Measurements from ENCODE around the gene TPK1. TPM values are rescaled to one million over a fixed set of nuclear protein-coding genes. Genes with fewer than 3 reads are reported as not detected.
"Not testable (repeated sequence)": the region's sequence is repeated elsewhere in the genome, so short reads cannot be mapped to it uniquely, and the experiment has no call there.

Gene TPK1
- total RNA-seq, 1 donor from 2014 or later, result 11.5 TPM

GRCh38 chr7:144628176-144628575 lies 207.7 kb downstream of the TPK1 start:
- intact Hi-C loops (cut with micrococcal nuclease), result no loop called here
- H3K4me1 Mint-ChIP-seq (ENCODE audit: low read depth), result no peaks in the 10 kb centered on the region
- H3K36me3 Mint-ChIP-seq (ENCODE audit: low read depth), result no peaks in the 10 kb centered on the region
- no peak for DNase-seq (ENCODE audit: low spot score)
- peaks cover 14% of the 10 kb centered on the region for H3K9me3 Mint-ChIP-seq
- no peak overlapping the region for H3K27ac Mint-ChIP-seq
- no peaks in the 10 kb centered on the region for H3K27me3 Mint-ChIP-seq (ENCODE audit: insufficient read depth)
- H3K4me3 Mint-ChIP-seq, result no peak overlapping the region

GRCh38 chr7:144622745-144623144 lies 213.1 kb downstream of the TPK1 start:
- H3K27me3 Mint-ChIP-seq (ENCODE audit: insufficient read depth), result no peaks in the 10 kb centered on the region
- H3K4me3 Mint-ChIP-seq, result no peak overlapping the region
- H3K9me3 Mint-ChIP-seq, result peaks cover 5% of the 10 kb centered on the region
- no peaks in the 10 kb centered on the region for H3K36me3 Mint-ChIP-seq (ENCODE audit: low read depth)
- intact Hi-C loops (cut with micrococcal nuclease), result no loop called here
- H3K4me1 Mint-ChIP-seq (ENCODE audit: low read depth), result no peaks in the 10 kb centered on the region
- no peak overlapping the region for H3K27ac Mint-ChIP-seq
- DNase-seq (ENCODE audit: low spot score), result no peak

GRCh38 chr7:144606261-144606660 lies 229.6 kb downstream of the TPK1 start:
- intact Hi-C loops (cut with micrococcal nuclease), result no loop called here
- DNase-seq (ENCODE audit: low spot score), result no peak
- Mint-ChIP-seq H3K36me3 (ENCODE audit: low read depth) (no peaks in the 10 kb centered on the region), H3K27me3 (ENCODE audit: insufficient read depth) (no peaks in the 10 kb centered on the region), H3K4me1 (ENCODE audit: low read depth) (no peaks in the 10 kb centered on the region), H3K27ac (no peak overlapping the region), H3K4me3 (no peak overlapping the region), H3K9me3 (no peaks in the 10 kb centered on the region)

- H3K9me3 Mint-ChIP-seq, result peaks cover 11% of the 10 kb centered on the region
- no peaks in the 10 kb centered on the region for H3K27me3 Mint-ChIP-seq (ENCODE audit: insufficient read depth)
- no peaks in the 10 kb centered on the region for H3K36me3 Mint-ChIP-seq (ENCODE audit: low read depth)
- DNase-seq (ENCODE audit: low spot score), result no peak
- no peak overlapping the region for H3K27ac Mint-ChIP-seq
- H3K4me1 Mint-ChIP-seq (ENCODE audit: low read depth), result no peaks in the 10 kb centered on the region
- no peak overlapping the region for H3K4me3 Mint-ChIP-seq
- intact Hi-C loops (cut with micrococcal nuclease), result no loop called here
Observed at GRCh38 chr7:144596953-144597352, 238.9 kb downstream of the TPK1 start.

GRCh38 chr7:144594580-144594979 lies 241.3 kb downstream of the TPK1 start:
- Mint-ChIP-seq H3K4me3 (no peak overlapping the region), H3K4me1 (ENCODE audit: low read depth) (no peaks in the 10 kb centered on the region), H3K27me3 (ENCODE audit: insufficient read depth) (no peaks in the 10 kb centered on the region), H3K36me3 (ENCODE audit: low read depth) (no peaks in the 10 kb centered on the region), H3K27ac (no peak overlapping the region), H3K9me3 (peaks cover 11% of the 10 kb centered on the region)
- intact Hi-C loops (cut with micrococcal nuclease), result no loop called here
- DNase-seq (ENCODE audit: low spot score), result no peak

- intact Hi-C loops (cut with micrococcal nuclease), result no loop called here
- no peak overlapping the region for H3K27ac Mint-ChIP-seq
- no peak overlapping the region for H3K4me3 Mint-ChIP-seq
- H3K9me3 Mint-ChIP-seq, result peaks cover 3% of the 10 kb centered on the region
- H3K4me1 Mint-ChIP-seq (ENCODE audit: low read depth), result no peaks in the 10 kb centered on the region
- H3K27me3 Mint-ChIP-seq (ENCODE audit: insufficient read depth), result no peaks in the 10 kb centered on the region
- DNase-seq (ENCODE audit: low spot score), result no peak
- H3K36me3 Mint-ChIP-seq (ENCODE audit: low read depth), result no peaks in the 10 kb centered on the region
Observed at GRCh38 chr7:144588559-144589051, 247.2 kb downstream of the TPK1 start.

- no peaks in the 10 kb centered on the region for H3K9me3 Mint-ChIP-seq
- intact Hi-C loops (cut with micrococcal nuclease), result no loop called here
- no peaks in the 10 kb centered on the region for H3K36me3 Mint-ChIP-seq (ENCODE audit: low read depth)
- H3K27me3 Mint-ChIP-seq (ENCODE audit: insufficient read depth), result no peaks in the 10 kb centered on the region
- DNase-seq (ENCODE audit: low spot score), result no peak
- H3K4me3 Mint-ChIP-seq, result no peak overlapping the region
- H3K4me1 Mint-ChIP-seq (ENCODE audit: low read depth), result no peaks in the 10 kb centered on the region
- no peak overlapping the region for H3K27ac Mint-ChIP-seq
Observed at GRCh38 chr7:144587701-144588100, 248.2 kb downstream of the TPK1 start.

DNA sequence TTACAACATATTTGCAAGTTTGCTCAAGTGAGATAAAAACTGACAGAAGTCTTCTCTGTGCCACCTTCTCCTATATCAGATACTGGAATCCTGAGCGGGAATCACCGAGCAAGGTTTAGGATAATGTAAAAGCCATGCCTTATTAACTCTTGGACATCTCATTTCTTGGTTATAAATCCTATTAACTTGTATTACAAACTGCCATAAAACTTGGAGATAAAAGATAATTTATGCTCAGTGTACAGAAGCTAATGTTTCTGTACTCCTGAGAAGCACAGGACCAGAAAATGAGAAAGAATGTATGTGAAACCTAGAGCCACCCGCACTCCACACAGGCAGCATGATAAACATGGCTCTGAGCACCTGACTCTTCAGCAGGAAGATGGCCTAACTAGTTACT lies 251.1 kb downstream of the TPK1 start:
- H3K27me3 Mint-ChIP-seq (ENCODE audit: insufficient read depth), result no peaks in the 10 kb centered on the region
- no peaks in the 10 kb centered on the region for H3K36me3 Mint-ChIP-seq (ENCODE audit: low read depth)
- no peak overlapping the region for H3K4me3 Mint-ChIP-seq
- DNase-seq (ENCODE audit: low spot score), result no peak
- H3K9me3 Mint-ChIP-seq, result no peaks in the 10 kb centered on the region
- intact Hi-C loops (cut with micrococcal nuclease), result no loop called here
- no peak overlapping the region for H3K27ac Mint-ChIP-seq
- no peaks in the 10 kb centered on the region for H3K4me1 Mint-ChIP-seq (ENCODE audit: low read depth)

GRCh38 chr7:144579687-144580086 lies 256.2 kb downstream of the TPK1 start:
- H3K4me1 Mint-ChIP-seq (ENCODE audit: low read depth), result no peaks in the 10 kb centered on the region
- no peaks in the 10 kb centered on the region for H3K36me3 Mint-ChIP-seq (ENCODE audit: low read depth)
- intact Hi-C loops (cut with micrococcal nuclease), result no loop called here
- H3K4me3 Mint-ChIP-seq, result no peak overlapping the region
- no peaks in the 10 kb centered on the region for H3K27me3 Mint-ChIP-seq (ENCODE audit: insufficient read depth)
- no peak for DNase-seq (ENCODE audit: low spot score)
- no peak overlapping the region for H3K27ac Mint-ChIP-seq
- no peaks in the 10 kb centered on the region for H3K9me3 Mint-ChIP-seq

DNA sequence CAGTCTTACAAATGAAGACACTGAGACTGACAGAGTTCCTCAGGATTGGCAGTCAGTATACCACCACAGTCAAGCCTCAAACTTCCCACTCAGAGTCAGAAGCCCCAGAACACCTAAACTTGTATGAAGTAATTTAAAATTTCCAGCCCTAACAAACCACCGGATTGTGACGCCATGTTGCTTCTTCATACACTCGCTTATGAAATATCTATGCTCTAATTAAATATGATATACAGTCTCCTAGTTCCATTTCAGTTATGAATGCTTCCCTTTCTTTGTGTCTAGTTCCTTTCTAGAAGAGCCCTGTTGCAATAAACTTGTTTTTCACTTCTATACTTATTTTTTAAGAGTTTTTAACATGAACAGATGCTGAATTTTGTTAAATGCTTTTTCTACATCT lies 260.4 kb downstream of the TPK1 start:
- intact Hi-C loops (cut with micrococcal nuclease), result no loop called here
- Mint-ChIP-seq H3K27me3 (ENCODE audit: insufficient read depth) (no peaks in the 10 kb centered on the region), H3K36me3 (ENCODE audit: low read depth) (no peaks in the 10 kb centered on the region), H3K27ac (no peak overlapping the region), H3K4me1 (ENCODE audit: low read depth) (no peaks in the 10 kb centered on the region), H3K4me3 (no peak overlapping the region), H3K9me3 (no peaks in the 10 kb centered on the region)
- DNase-seq (ENCODE audit: low spot score), result no peak

GRCh38 chr7:144574753-144575152 lies 261.1 kb downstream of the TPK1 start:
- H3K27ac Mint-ChIP-seq; H3K4me1 Mint-ChIP-seq (ENCODE audit: low read depth); DNase-seq (ENCODE audit: low spot score); H3K9me3 Mint-ChIP-seq; H3K4me3 Mint-ChIP-seq; intact Hi-C loops (cut with micrococcal nuclease); H3K27me3 Mint-ChIP-seq (ENCODE audit: insufficient read depth); H3K36me3 Mint-ChIP-seq (ENCODE audit: low read depth): not testable (repeated sequence)

- DNase-seq (ENCODE audit: low spot score), result no peak
- intact Hi-C loops (cut with micrococcal nuclease), result no loop called here
- Mint-ChIP-seq H3K27me3 (ENCODE audit: insufficient read depth) (no peaks in the 10 kb centered on the region), H3K4me3 (no peak overlapping the region), H3K27ac (no peak overlapping the region), H3K36me3 (ENCODE audit: low read depth) (no peaks in the 10 kb centered on the region), H3K4me1 (ENCODE audit: low read depth) (no peaks in the 10 kb centered on the region), H3K9me3 (no peaks in the 10 kb centered on the region)
Observed at GRCh38 chr7:144568233-144568632, 267.6 kb downstream of the TPK1 start.

- Mint-ChIP-seq H3K27me3 (ENCODE audit: insufficient read depth) (no peaks in the 10 kb centered on the region), H3K4me1 (ENCODE audit: low read depth) (no peaks in the 10 kb centered on the region), H3K4me3 (no peak overlapping the region), H3K9me3 (no peaks in the 10 kb centered on the region), H3K36me3 (ENCODE audit: low read depth) (no peaks in the 10 kb centered on the region), H3K27ac (no peak overlapping the region)
- intact Hi-C loops (cut with micrococcal nuclease), result no loop called here
- no peak for DNase-seq (ENCODE audit: low spot score)
Observed at GRCh38 chr7:144565586-144565985, 270.3 kb downstream of the TPK1 start.

- Mint-ChIP-seq H3K9me3 (no peaks in the 10 kb centered on the region), H3K4me3 (no peak overlapping the region), H3K27ac (peak overlapping the region; percentile 37), H3K27me3 (ENCODE audit: insufficient read depth) (no peaks in the 10 kb centered on the region), H3K36me3 (ENCODE audit: low read depth) (no peaks in the 10 kb centered on the region), H3K4me1 (ENCODE audit: low read depth) (no peaks in the 10 kb centered on the region)
- intact Hi-C loops (cut with micrococcal nuclease), result no loop called here
- no peak for DNase-seq (ENCODE audit: low spot score)
Observed at GRCh38 chr7:144549861-144550260, 286.0 kb downstream of the TPK1 start.
